NK-92 (cell line): ENCODE data around the gene USP10.

Experiments used
- DNase-seq: peaks from one replicate; lab custom pipeline; 2025; ENCODE audit not compliant: unreplicated experiment; lab: John Stamatoyannopoulos, UW

The USP10 gene

DNA sequence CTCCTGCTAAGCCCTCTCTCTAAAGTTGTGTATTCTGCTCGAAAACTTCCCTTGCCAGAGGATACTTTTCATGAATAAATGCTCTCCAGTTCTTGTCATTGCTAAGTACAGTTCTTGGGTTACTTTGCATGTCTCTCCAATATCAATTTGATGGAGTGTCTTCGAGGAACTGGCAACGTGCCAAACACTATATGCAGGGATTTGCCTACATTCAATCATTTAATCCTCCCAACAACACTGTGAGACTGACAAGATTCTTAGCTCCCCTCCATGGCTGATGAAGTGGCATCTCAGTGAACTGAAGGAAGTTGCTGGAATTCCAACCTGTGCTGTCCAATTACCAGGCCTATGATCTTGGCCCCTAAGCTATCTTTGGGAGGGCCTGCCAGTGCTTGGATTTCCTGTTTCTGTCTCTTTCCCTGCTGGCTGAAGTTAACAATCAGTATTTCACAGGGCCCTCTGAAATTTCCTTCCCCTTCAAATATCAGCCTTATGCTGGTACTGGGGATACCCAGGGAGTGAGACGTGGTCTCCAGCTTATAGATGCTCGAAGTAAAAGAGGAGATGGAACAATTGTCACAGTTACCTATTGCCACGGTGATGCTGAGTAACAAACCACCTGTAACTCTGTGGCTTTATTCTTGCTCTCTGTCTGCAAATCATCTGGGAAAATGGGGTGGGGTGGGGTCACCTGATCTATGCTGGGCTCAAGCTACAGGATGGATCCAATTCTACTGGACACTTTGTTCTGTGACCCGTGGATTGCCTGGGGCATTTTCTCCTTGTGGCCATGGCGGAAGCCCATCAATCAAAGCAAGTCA lies 100.6 kb downstream of the USP10 start:
- DNase-seq: no peak

DNA sequence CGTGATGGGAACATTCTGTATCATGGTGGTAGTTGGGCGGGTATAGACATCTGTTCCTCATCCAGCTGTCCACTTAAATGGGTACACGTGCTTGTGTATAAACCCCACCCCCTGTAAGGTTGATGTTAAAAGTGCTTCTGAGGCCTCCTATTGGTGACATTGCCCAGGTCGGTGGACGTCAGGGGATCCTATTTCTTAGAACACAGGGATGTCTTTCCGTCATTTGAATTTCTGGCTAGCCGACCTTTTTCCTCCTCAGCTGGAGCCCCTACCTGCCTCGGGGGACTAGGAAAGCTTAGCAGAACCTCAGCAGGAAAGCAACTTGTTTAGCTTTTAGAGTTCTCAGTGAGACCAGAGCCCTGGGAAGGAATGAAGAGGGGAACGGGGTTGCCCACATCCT lies 103.3 kb downstream of the USP10 start:
- DNase-seq: no peak

GRCh38 chr16:84804326-84804725 lies 104.5 kb downstream of the USP10 start:
- DNase-seq: no peak

DNA sequence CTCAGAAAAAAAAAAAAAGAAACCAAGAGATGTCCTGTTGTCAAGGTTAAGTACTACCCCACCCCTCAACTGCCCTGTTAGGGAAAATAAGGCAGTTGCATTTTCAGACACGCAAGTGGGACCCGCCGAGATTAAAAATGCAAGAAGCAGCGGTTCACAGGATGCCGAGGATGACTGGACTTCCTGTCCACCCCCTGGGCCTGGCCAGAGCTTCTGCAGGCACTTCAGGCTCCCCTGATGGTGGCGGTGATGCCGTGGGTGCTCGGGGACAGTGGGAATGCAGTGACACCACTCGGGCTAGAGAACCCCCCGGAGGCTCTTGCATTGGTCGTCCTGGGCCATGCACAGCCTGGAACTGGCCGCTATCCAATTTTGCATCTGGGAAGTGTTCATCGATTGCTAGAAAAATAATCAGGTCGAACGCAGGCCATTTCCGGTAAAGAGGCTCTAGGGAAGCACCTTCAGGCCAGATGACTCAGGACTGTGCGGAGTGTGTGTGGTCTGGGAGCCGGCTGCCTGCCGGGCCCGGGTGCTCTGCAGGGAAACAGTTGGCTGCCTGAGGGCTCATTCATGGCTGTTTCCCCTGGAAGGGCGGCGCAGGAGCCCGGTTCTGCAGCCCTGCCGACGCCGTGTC lies 106.6 kb downstream of the USP10 start:
- no peak for DNase-seq

DNA sequence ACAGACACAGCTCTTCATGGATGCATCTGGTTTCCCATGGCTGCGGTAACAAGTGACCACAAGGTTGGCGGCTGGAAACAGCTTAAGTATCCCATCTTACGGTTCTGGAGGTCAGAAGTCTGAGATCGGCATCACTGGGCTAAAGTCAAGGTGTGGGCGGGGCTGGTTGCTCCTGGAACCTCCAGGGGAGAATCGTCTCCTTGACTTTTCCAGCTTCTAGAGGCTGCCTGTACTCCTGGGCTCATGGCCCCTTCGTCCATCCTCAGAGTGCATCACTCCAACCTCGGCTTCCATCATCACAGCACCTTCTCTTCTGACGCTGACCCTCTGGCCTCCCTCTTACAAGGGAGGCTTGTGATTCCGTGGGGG lies 107.1 kb downstream of the USP10 start:
- no peak for DNase-seq

GRCh38 chr16:84807776-84808175 lies 108.0 kb downstream of the USP10 start:
- DNase-seq: no peak

GRCh38 chr16:84808826-84809225 lies 109.0 kb downstream of the USP10 start:
- DNase-seq: no peak

GRCh38 chr16:84810518-84811273 lies 110.9 kb downstream of the USP10 start:
- no peak for DNase-seq

DNA sequence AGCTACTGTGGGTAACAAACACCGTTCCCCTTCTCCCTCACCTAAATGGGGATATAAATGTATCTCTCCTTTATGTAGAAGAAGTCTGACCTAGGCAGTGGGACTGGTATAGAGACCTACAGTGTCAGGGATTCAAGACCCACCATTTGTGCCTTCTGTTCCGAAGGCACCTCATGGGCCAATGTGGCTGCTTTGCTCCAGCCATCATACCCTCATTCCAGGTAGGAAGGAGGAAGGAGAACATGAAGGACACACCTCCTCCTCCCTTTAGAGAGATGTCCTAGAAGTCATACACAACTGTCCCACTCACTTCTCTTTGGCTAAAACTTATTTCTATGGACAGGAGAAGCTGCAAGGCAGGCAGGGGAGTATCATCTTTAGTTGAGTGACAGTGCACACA lies 111.7 kb downstream of the USP10 start:
- DNase-seq: no peak

DNA sequence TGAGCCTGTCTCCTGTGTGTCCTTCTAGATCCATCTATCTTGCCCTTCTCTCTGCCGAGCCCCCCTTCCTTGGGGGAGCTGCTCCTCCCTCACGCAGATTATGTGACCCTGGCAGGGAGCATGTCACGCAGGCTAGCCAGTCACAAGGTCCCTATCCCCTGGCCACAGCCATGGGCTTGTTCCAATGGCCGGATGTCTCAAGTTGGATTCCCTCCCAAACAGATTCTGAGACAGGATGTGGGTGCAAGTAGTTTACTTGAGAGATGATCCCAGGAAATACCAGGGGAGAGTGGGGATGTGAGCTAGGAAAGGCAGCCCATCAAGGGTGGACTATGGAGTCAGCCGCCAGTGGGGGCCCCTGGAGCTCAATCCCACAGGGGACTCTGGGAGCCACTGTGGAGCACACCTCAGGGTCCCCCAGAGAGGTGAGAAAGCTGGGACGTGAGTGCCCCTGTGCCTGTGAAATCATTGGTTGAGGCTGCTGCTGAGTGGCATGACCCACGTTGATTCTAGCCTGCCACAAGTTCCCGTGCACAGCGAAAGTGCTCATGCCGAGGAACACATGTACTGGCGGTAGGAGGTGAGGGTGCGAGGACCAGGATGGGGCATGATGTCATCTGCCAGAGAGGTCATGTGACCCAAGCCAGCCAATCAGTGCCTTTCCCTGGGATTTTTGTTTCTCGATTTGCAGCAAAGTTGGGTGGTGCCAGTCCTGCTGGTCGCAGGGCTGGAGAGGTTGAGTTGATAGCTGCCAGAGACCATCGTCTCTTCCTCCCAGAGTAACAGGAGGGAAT lies 113.5 kb downstream of the USP10 start:
- DNase-seq: no peak

GRCh38 chr16:84815462-84815861 lies 115.7 kb downstream of the USP10 start:
- no peak for DNase-seq

DNA sequence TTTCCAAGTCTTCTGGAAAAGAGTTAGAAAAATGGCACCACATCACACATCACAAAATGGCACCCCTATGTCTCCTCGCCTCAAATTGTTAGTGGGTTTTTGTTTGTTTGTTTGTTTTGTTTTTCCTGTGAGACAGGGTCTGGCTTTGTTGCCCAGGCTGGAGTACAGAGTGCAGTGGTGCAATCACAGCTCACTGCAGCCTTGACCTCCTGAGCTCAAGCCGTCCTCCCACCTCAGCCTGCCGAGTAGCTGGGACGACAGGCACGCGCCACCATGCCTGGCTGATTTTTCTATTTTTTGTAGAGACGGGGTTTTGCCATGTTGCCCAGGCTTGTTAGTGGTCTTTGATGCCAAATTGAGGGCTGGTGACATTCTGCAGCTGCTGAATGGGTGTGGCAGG lies 116.2 kb downstream of the USP10 start:
- no peak for DNase-seq

DNA sequence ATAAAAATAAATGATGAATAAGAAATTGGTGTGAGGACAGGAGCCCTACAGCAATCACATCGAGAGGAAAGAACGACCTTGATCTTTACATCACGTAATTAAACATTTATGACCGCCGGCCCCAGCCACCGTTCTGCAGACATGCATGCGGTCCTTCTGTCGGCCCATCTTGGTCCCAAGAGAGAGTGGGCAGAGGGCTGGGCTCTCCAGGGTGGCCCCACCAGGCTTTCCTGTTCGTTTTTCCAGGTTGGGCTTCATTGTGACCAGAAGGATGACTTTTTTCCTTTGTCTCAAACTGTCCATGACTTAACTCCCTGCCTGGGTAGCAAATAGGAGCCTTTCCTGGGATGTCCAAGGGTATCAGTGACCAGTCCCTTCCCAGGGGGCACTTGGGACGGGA lies 116.7 kb downstream of the USP10 start:
- no peak for DNase-seq

DNA sequence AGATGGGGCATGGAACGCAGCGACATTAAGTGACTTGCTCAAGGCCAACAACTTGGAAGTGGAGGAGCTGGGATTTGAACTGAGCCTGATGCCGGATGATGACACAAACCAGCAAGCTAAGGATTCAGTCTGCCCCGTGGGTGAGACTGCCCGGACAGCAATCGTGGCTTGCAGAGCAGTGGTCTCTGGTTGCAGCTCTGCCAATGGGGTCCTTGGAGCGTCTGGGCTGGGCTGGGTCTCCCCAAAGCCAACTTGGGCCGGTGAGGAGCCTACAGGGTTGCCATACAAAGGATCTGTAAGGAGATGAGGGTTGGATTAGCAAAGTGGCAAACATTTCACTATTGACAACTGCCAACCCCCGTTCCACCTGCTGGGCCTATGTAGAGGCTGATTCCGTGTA lies 117.4 kb downstream of the USP10 start:
- no peak for DNase-seq

GRCh38 chr16:84817613-84818012 lies 117.8 kb downstream of the USP10 start:
- DNase-seq: no peak

GRCh38 chr16:84818133-84818532 lies 118.3 kb downstream of the USP10 start:
- no peak for DNase-seq

GRCh38 chr16:84818989-84819643 lies 119.3 kb downstream of the USP10 start:
- DNase-seq: no peak

DNA sequence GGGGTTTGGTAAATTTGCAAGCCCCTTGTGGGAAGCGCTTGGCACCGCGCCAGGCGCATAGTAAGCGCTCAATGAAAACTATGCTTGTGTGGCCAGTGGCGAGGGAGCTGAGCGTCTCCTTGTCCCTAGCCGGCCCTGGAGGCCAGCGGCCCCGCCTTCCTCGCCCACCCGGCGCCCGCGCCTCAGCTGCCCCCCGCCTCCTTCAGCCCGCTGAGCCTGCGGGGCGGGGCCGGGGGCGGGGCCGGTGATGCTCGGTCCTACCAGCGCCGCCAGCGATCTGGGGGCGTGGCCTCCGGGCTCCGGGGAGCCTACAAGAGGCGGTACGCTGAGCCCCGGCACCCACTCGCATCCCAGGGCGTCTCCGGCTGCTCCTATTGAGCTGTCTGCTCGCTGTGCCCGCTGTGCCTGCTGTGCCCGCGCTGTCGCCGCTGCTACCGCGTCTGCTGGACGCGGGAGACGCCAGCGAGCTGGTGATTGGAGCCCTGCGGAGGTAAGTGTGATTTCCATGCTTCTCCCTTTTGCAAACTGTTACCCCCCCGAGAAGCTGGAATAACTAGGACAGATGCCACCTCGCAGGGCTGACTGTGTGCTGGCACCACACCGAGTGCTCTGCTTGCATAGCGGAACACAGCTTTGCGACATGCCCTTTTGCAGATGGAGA lies 120.0 kb downstream of the USP10 start, which contains the start of gene CRISPLD2:
Gene CRISPLD2, plus strand, starts transcription at position 342 of the 661 bp plus-strand sequence. CDS start 18,511 bp downstream, outside the sequence.
- peak; percentile 12 for DNase-seq

DNA sequence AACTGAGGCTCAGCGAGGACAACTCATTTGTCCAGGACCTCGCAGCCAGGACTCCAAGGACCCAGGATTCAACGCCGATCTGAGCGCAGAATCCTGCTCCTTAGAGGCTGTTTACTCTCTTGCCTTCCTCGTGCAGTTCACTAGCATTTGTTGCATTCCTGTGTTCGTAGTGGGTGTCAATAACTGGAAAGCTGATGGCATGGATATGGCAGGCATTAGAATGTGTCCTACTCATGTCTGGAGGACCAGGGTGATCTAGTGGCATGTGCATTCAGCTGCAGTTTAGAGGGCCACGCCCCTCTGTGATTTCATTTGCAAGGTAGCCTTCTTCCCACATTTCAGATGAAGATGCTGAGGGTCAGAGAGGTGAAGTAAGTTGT lies 120.5 kb downstream of the USP10 start:
- no peak for DNase-seq

- DNase-seq: no peak
Observed at GRCh38 chr16:84820771-84821170, 121.0 kb downstream of the USP10 start.
